Hepatocyte (in vitro differentiated cells): ENCODE data around the gene PARP6. TPM values are rescaled to one million over a fixed set of nuclear protein-coding genes. Genes with fewer than 3 reads are reported as not detected.

Source experiments
- DNase-seq: peaks from one replicate; pipeline ENCODE4 v3.0.0-alpha.2; 2016; ENCODE audit warnings: low spot score
- H2AFZ ChIP-seq: fragments of 200-600 bp; sonication (generic); 2 replicates; pipeline ENCODE4 v1.6.0; 2016; ENCODE audit warnings: antibody characterized with exemption, mild to moderate bottlenecking
- H3K27ac ChIP-seq: fragments of 200-600 bp; sonication (generic); 2 replicates; pipeline ENCODE4 v1.5.1; 2016; ENCODE audit warnings: mild to moderate bottlenecking
- H3K27me3 ChIP-seq: fragments of 200-600 bp; sonication (generic); 2 replicates; pipeline ENCODE4 v1.6.1; 2016
- H3K36me3 ChIP-seq: fragments of 200-600 bp; sonication (generic); replicated peaks from 2 replicates; pipeline ENCODE4 v1.5.1; 2016; ENCODE audit warnings: low read depth; ENCODE audit not compliant: insufficient read depth
- H3K4me1 ChIP-seq: fragments of 200-600 bp; sonication (generic); 2 replicates; pipeline ENCODE4 v1.5.1; 2016; ENCODE audit warnings: mild to moderate bottlenecking, moderate library complexity; ENCODE audit not compliant: insufficient read depth
- H3K4me2 ChIP-seq: fragments of 200-600 bp; sonication (generic); 2 replicates; pipeline ENCODE4 v1.6.0; 2016
- H3K4me3 ChIP-seq: fragments of 200-600 bp; sonication (generic); 2 replicates; pipeline ENCODE4 v1.5.1; 2016; ENCODE audit warnings: mild to moderate bottlenecking
- H3K79me2 ChIP-seq: fragments of 200-600 bp; sonication (generic); 2 replicates; pipeline ENCODE4 v1.6.0; 2017; ENCODE audit warnings: mild to moderate bottlenecking
- H3K9me2 ChIP-seq: fragments of 200-600 bp; sonication (generic); replicated peaks from 2 replicates; pipeline ENCODE4 v1.6.0; 2017; ENCODE audit warnings: mild to moderate bottlenecking; ENCODE audit not compliant: insufficient read depth
- H3K9me3 ChIP-seq: fragments of 200-600 bp; sonication (generic); 2 replicates; pipeline ENCODE4 v1.5.1; 2016; ENCODE audit warnings: low read depth, mild to moderate bottlenecking
- H4K20me1 ChIP-seq: fragments of 200-600 bp; sonication (generic); 2 replicates; pipeline ENCODE4 v1.6.0; 2016; ENCODE audit warnings: mild to moderate bottlenecking; ENCODE audit not compliant: insufficient read depth, poor library complexity, severe bottlenecking
- CTCF ChIP-seq: fragments of 200-600 bp; sonication (generic); IDR thresholded peaks from 2 replicates; pipeline ENCODE4 v1.5.1; 2016; ENCODE audit warnings: antibody characterized with exemption, mild to moderate bottlenecking; ENCODE audit not compliant: poor library complexity
- EZH2 ChIP-seq: fragments of 200-600 bp; sonication (generic); IDR thresholded peaks from 2 replicates; pipeline ENCODE4 v1.6.1; 2016; ENCODE audit warnings: antibody characterized with exemption, mild to moderate bottlenecking, borderline replicate concordance
- EZH2phosphoT487 ChIP-seq: fragments of 200-600 bp; sonication (generic); IDR thresholded peaks from one replicate; pipeline ENCODE4 v1.6.1; 2018; ENCODE audit warnings: antibody characterized with exemption, mild to moderate bottlenecking, low read depth, moderate library complexity; ENCODE audit not compliant: unreplicated experiment, severe bottlenecking
- WGBS: methylation state at CpG from one replicate; pipeline ENCODE4 v1.1.6; 2016; ENCODE audit warnings: low lambda C conversion rate; ENCODE audit errors: missing lambda C conversion rate; 5-methylcytosine and 5-hydroxymethylcytosine counted together
- polyA plus RNA-seq: library from polyadenylated mRNA; unstranded; fragments of >200 nt; fragmentation: Nextera tagmentation; extraction: Ambion mirVana; gene quantifications from 2 replicates; pipeline ENCODE4 v1.2.1, GENCODE V29; 2016
- total RNA-seq: library from RNA; depleted of rRNA; stranded (reverse); fragments of >200 nt; gene quantifications from 2 replicates; pipeline ENCODE4 v1.2.3, GENCODE V29; 2014

PARP6 gene
- total and polyA plus RNA-seq, 2 experiments from 2014 or later, result 57.1 to 61.4 TPM

- DNase-seq, result no peak
- no peaks in the 10 kb centered on the region for H3K79me2 ChIP-seq
- WGBS, result 66% methylated on average over 2 of the region's 2 CpGs
- no peaks in the 10 kb centered on the region for H4K20me1 ChIP-seq
- no peak overlapping the region for H3K4me3 ChIP-seq
- H3K27me3 ChIP-seq, result peaks cover 3% of the 10 kb centered on the region
- no peak overlapping the region for H3K4me2 ChIP-seq
- H3K4me1 ChIP-seq, result no peaks in the 10 kb centered on the region
- no peak overlapping the region for H3K27ac ChIP-seq
- TF ChIP-seq EZH2 (no peak), EZH2phosphoT487 (no peak), CTCF (no peak)
- no peaks in the 10 kb centered on the region for H3K36me3 ChIP-seq
- H3K9me3 ChIP-seq, result no peaks in the 10 kb centered on the region
- no peak overlapping the region for H2AFZ ChIP-seq
- no peaks in the 10 kb centered on the region for H3K9me2 ChIP-seq
These were observed 41.1 kb upstream of the PARP6 start for GRCh38 chr15:72313448-72313840.

GRCh38 chr15:72312605-72313447 lies 40.5 kb upstream of the PARP6 start:
- Histone ChIP-seq H3K9me2 (no peaks in the 10 kb centered on the region), H3K9me3 (no peaks in the 10 kb centered on the region), H3K79me2 (no peaks in the 10 kb centered on the region), H2AFZ (no peak overlapping the region), H3K27ac (no peak overlapping the region), H4K20me1 (no peaks in the 10 kb centered on the region), H3K4me1 (no peaks in the 10 kb centered on the region), H3K4me3 (no peak overlapping the region), H3K4me2 (no peak overlapping the region), H3K27me3 (peaks cover 3% of the 10 kb centered on the region), H3K36me3 (no peaks in the 10 kb centered on the region)
- WGBS, result 53% methylated on average over 2 of the region's 2 CpGs
- DNase-seq, result peak; percentile 74
- TF ChIP-seq CTCF (peak; percentile 67), EZH2phosphoT487 (no peak), EZH2 (no peak)

- TF ChIP-seq EZH2phosphoT487 (no peak), CTCF (no peak), EZH2 (no peak)
- no peaks in the 10 kb centered on the region for H3K9me2 ChIP-seq
These were observed 34.7 kb upstream of the PARP6 start for GRCh38 chr15:72307026-72307425.

More at GRCh38 chr15:72307026-72307425, 34.7 kb upstream of the PARP6 start:
- H3K9me3 ChIP-seq, result no peaks in the 10 kb centered on the region
- H4K20me1 ChIP-seq, result no peaks in the 10 kb centered on the region
- no peaks in the 10 kb centered on the region for H3K4me1 ChIP-seq
- H3K27ac ChIP-seq, result no peak overlapping the region
- no peak overlapping the region for H3K4me3 ChIP-seq
- no peaks in the 10 kb centered on the region for H3K79me2 ChIP-seq
- 80% methylated on average over 3 of the region's 5 CpGs for WGBS
- no peak for DNase-seq
- no peaks in the 10 kb centered on the region for H3K36me3 ChIP-seq
- H3K27me3 ChIP-seq, result peaks cover 3% of the 10 kb centered on the region
- no peak overlapping the region for H3K4me2 ChIP-seq
- no peak overlapping the region for H2AFZ ChIP-seq
